ENCODE data around the gene HYCC2.
"Not testable (repeated sequence)": the region's sequence is repeated elsewhere in the genome, so short reads cannot be mapped to it uniquely, and the experiment has no call there.

Gene HYCC2

GRCh38 chr2:201046881-201047280 is 24.6 kb downstream of the HYCC2 start:
- Mint-ChIP-seq H3K27me3 (no peaks in the 10 kb centered on the region), H3K4me3 (no peak overlapping the region), H3K9me3 (peaks cover 6% of the 10 kb centered on the region), H3K27ac (no peak overlapping the region), H3K36me3 (peaks cover 43% of the 10 kb centered on the region), H3K4me1 (peaks cover 18% of the 10 kb centered on the region)
- no peak for ATAC-seq

DNA sequence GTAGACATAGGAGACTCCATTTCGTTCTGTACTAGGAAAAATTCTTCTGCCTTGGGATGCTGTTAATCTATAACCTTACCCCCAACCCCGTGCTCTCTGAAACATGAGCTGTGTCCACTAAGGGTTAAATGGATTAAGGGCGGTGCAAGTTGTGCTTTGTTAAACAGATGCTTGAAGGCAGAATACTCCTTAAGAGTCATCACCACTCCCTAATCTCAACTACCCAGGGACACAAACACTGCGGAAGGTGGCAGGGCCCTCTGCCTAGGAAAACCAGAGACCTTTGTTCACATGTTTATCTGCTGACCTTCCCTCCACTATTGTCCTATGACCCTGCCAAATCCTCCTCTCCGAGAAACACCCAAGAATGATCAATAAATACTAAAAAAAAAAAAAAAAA is 28.4 kb downstream of the HYCC2 start:
- H3K27me3 Mint-ChIP-seq, ATAC-seq, H3K27ac Mint-ChIP-seq, H3K9me3 Mint-ChIP-seq, H3K4me3 Mint-ChIP-seq: not testable (repeated sequence)
- H3K36me3 Mint-ChIP-seq: peaks cover 48% of the 10 kb centered on the region
- H3K4me1 Mint-ChIP-seq: peaks cover 21% of the 10 kb centered on the region

DNA sequence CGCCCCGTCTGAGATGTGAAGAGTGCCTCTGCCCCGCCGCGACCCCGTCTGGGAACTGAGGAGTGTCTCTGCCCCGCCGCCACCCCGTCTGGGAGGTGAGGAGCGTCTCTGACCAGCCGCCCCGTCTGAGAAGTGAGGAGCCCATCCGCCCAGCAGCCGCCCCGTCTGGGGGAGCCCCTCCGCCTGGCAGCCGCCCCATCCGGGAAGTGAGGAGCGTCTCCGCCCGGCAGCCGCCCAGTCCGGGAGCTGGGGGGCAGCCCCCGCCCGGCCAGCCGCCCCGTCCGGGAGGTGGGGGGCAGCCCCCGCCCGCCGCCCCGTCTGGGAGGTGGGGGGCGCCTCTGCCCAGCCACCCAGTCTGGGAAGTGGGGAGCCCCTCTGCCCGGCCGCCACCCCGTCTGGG is 29.0 kb downstream of the HYCC2 start:
- not testable (repeated sequence) for ATAC-seq

GRCh38 chr2:201040867-201041628 is 30.4 kb downstream of the HYCC2 start:
- Mint-ChIP-seq H3K27me3 (no peaks in the 10 kb centered on the region), H3K27ac (no peak overlapping the region), H3K36me3 (peaks cover 35% of the 10 kb centered on the region)

More for the DNA sequence above, 29.0 kb downstream of the HYCC2 start:
- H3K27me3 Mint-ChIP-seq, H3K9me3 Mint-ChIP-seq, H3K27ac Mint-ChIP-seq, H3K4me3 Mint-ChIP-seq: not testable (repeated sequence)
- peaks cover 47% of the 10 kb centered on the region for H3K36me3 Mint-ChIP-seq
- peaks cover 21% of the 10 kb centered on the region for H3K4me1 Mint-ChIP-seq

DNA sequence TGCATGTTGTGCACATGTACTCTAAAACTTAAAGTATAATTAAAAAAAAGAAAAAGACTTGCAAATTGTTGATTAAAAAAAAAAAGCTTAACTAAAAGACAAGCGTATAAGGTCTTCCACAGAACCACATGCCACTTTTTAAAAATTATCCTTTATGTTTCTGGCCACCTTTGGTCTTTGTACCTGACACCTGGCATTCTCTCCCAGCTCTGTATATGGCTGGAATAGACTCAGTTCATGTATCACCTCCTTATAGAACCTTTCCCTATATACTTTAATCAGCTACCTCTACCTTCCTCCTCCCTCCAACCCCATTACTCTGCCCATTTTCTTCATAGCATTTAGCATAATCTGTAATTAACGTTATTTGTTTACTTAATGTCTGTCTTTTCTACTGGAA is 32.6 kb downstream of the HYCC2 start:
- ATAC-seq: no peak
- H3K4me1 Mint-ChIP-seq: peaks cover 6% of the 10 kb centered on the region
- no peaks in the 10 kb centered on the region for H3K9me3 Mint-ChIP-seq
- H3K27me3 Mint-ChIP-seq: no peaks in the 10 kb centered on the region
- no peak overlapping the region for H3K4me3 Mint-ChIP-seq
- H3K27ac Mint-ChIP-seq: no peak overlapping the region
- peaks cover 45% of the 10 kb centered on the region for H3K36me3 Mint-ChIP-seq

More at GRCh38 chr2:201040867-201041628, 30.4 kb downstream of the HYCC2 start:
- no peak for ATAC-seq
- no peak overlapping the region for H3K4me3 Mint-ChIP-seq
- H3K9me3 Mint-ChIP-seq: no peaks in the 10 kb centered on the region
- peaks cover 9% of the 10 kb centered on the region for H3K4me1 Mint-ChIP-seq

DNA sequence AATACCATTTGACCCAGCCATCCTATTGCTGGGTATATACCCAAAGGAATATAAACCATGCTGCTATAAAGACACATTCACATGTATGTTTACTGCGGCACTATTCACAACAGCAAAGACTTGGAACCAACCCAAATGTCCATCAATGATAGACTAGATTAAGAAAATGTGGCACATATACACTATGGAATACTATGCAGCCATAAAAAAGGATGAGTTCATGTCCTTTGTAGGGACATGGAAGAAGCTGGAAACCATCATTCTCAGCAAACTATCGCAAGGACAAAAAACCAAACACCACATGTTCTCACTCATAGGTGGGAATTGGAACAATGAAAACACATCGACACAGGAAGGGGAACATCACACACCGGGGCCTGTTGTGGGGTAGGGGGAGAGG is 33.1 kb downstream of the HYCC2 start:
- H3K27ac Mint-ChIP-seq, H3K4me3 Mint-ChIP-seq, H3K9me3 Mint-ChIP-seq, ATAC-seq, H3K27me3 Mint-ChIP-seq, H3K4me1 Mint-ChIP-seq: not testable (repeated sequence)
- peaks cover 41% of the 10 kb centered on the region for H3K36me3 Mint-ChIP-seq

DNA sequence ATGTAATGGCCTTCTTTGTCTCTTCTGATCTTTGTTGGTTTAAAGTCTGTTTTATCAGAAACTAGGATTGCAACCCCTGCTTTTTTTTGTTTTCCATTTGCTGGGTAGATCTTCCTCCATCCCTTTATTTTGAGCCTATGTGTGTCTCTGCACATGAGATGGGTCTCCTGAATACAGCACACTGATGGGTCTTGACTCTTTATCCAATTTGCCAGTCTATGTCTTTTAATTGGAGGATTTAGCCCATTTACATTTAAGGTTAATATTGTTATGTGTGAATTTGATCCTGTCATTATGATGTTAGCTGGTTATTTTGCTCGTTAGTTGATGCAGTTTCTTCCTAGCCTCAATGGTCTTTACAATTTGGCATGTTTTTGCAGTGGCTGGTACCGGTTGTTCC is 37.1 kb downstream of the HYCC2 start:
- H3K36me3 Mint-ChIP-seq: peaks cover 39% of the 10 kb centered on the region

DNA sequence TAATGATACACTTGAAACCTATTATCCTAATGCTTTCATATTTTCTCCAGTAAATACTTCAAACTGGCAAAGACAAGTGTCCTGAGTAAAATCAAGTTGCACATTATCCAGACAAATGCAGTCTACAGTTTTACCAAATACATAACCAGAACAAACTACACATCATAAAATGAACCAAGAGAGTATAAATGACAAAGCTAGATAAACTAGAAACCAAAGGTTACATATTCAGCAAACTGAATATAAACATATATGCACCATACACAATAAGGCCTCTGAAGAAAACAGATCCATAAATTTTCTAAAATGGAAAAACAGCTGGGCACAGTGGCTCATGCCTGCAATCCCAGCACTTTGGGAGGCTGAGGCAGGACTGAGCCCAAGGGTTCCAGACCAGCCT is 47.0 kb downstream of the HYCC2 start:
- H3K27ac Mint-ChIP-seq: no peak overlapping the region
- H3K36me3 Mint-ChIP-seq: peaks cover 59% of the 10 kb centered on the region
- H3K4me1 Mint-ChIP-seq: peaks cover 33% of the 10 kb centered on the region
- ATAC-seq: no peak
- no peak overlapping the region for H3K4me3 Mint-ChIP-seq
- no peaks in the 10 kb centered on the region for H3K27me3 Mint-ChIP-seq
- H3K9me3 Mint-ChIP-seq: no peaks in the 10 kb centered on the region

More for the DNA sequence above, 37.1 kb downstream of the HYCC2 start:
- not testable (repeated sequence) for H3K4me1 Mint-ChIP-seq, H3K9me3 Mint-ChIP-seq, H3K27me3 Mint-ChIP-seq, H3K27ac Mint-ChIP-seq, ATAC-seq, H3K4me3 Mint-ChIP-seq

DNA sequence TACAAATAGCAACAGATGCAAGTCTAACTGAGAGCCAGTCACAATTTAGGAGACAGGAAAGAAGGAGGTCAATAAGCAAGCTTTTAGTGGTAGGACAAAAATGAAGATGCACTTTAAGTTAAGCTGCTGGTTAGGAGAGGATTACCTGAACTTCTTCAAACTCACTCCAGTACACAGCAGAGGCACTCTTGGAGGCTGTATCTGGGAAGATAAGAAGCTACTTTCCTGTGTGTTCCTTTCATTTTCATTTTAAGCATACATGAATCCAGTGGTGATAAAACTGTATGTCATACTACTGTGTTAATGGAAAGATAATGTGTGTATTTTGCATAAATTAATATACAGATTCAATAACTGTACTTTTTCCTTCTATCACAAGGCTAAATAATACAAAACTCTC is 49.6 kb downstream of the HYCC2 start:
- no peak for ATAC-seq
- H3K4me1 Mint-ChIP-seq: peaks cover 20% of the 10 kb centered on the region
- no peaks in the 10 kb centered on the region for H3K9me3 Mint-ChIP-seq
- H3K36me3 Mint-ChIP-seq: peaks cover 38% of the 10 kb centered on the region
- H3K27me3 Mint-ChIP-seq: no peaks in the 10 kb centered on the region
- no peak overlapping the region for H3K27ac Mint-ChIP-seq
- no peak overlapping the region for H3K4me3 Mint-ChIP-seq
